ENCODE results near the gene SGSM2. TPM values are rescaled to one million over a fixed set of nuclear protein-coding genes. Genes with fewer than 3 reads are reported as not detected.

SGSM2 gene
- total and polyA plus RNA-seq, 9 donors = 35.2 to 56.5 (median 42.4) TPM

DNA sequence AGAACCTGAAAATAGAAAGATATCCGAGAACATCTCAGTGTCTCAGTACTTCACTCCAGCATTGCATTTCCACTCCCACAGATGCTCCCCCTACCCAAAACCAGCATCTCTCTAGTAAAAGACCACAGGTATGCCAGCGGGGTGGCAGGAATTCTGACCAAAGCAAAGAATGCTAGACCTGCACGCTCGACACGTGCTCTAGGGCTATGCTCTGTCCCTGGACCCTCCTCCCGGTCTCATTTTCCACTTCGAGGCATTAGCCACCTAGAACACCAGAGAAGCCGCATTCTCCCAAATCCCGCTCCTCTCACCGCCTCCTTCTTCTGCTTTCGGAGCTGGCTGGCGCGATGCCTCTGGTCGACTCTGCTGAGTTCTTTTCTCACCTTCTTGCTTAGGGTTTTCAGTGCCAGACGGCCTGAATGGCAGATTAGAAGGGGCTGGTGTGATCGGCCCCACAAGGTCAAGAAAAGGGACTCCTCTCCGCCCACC, 1.5 kb upstream of the SGSM2 start:
- Histone ChIP-seq H3K27ac (ENCODE audit: low read length) (peak overlapping the region; percentile 21), H3K4me3 (ENCODE audit: low read length) (peak overlapping the region; percentile 80), H3K9me3 (replicated peaks; ENCODE audit: control insufficient read depth, low read depth, low read length) (no peaks in the 10 kb centered on the region), H3K36me3 (ENCODE audit: control insufficient read depth, insufficient read depth, low read length) (peaks cover 43% of the 10 kb centered on the region), H3K27me3 (ENCODE audit: control insufficient read depth, insufficient read depth, low read length) (no peaks in the 10 kb centered on the region), H3K4me1 (ENCODE audit: control insufficient read depth, insufficient read depth, low read length) (peaks cover 20% of the 10 kb centered on the region)
- DNase-seq = peak; percentile 32
- WGBS (ENCODE audit: insufficient coverage) = 6% methylated on average over 7 of the region's 17 CpGs

DNA sequence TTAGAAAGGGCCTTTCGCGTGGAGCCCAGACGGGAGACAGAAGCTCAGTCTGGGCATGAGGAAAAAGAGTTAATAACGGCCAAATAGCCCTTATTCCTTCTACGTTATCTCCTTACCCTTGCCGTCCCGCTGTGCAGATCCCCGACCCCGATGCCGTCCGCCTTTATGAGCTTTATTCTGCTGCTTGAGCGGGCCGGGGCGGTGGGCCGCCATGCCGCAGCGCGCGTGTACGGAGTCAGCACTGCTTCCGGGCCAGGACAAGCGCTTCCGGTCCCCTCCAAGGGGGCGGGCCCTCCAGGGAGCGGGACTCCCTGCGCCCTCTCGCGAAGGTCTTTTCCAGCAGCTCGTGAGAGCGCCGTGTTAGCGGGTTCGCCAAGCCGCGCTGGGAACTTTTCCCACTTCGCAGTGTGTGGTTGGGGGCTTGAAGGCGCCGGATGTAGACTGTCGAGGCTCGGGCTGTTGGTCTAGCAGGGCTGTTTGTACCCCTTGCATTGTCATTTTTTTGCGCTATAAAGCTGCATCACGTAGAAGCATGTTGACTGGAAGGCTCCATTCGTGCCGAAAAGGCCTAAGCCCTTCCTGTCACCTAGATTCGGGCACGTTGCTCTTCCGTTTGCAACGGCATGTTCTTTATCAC, 968 bp upstream of the SGSM2 start, which contains the start of gene TSR1:
Gene TSR1 (minus strand): TSS at position 243 of the 637 bp plus-strand sequence. CDS start 30 bp downstream, at position 213.
- no peaks in the 10 kb centered on the region for H3K9me3 ChIP-seq (replicated peaks; ENCODE audit: control insufficient read depth, low read depth, low read length)
- H3K27me3 ChIP-seq (ENCODE audit: control insufficient read depth, insufficient read depth, low read length) = no peaks in the 10 kb centered on the region
- peak within 1 kb of the TSS; percentile 95 for H3K27ac ChIP-seq (ENCODE audit: low read length)
- peak within 1 kb of the TSS; percentile 80 for H3K4me3 ChIP-seq (ENCODE audit: low read length)
- WGBS (ENCODE audit: insufficient coverage) = under 1% methylated on average over 36 of the region's 48 CpGs
- peaks cover 38% of the 10 kb centered on the region for H3K36me3 ChIP-seq (ENCODE audit: control insufficient read depth, insufficient read depth, low read length)
- peak; percentile 97 for DNase-seq
- H3K4me1 ChIP-seq (ENCODE audit: control insufficient read depth, insufficient read depth, low read length) = peaks cover 20% of the 10 kb centered on the region

DNA sequence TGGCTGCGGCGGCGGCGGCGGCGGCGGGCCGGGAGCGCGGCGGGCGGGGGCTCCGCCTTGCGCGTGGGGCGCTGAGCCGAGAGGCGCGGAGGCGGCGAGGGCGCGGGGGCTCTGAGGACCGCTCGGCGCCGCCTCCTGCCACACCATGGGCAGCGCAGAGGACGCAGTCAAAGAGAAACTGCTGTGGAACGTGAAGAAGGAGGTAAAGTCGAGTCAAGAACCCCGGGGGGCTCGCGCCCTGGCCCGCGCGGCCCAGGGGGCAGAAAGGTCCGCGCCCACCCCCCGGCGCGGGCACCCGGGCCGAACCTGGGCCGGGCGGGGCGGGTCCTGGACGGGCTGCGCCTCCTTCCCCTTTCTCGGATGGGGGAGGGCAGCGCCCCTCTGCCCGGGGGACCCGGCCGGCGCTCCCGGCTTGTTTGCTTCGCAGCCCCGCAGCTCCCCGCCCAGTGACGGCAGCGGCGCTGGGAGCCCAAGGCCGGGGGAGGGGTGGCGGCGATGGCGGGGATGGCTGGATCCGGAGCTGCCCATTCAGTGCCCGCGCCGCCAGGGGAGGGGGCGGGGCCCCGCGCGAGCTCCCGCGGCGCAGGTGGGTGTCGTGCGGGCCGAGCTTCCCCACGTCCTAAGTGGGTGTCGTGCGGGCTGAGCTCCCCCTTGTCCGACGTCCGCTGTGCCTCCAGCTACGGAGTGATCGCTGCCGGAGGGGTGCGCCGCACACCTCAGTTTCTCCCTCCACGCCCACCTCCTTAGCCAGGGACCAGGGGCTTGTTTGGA, 428 bp downstream of the SGSM2 start:
- H3K4me3 ChIP-seq (ENCODE audit: low read length) = peak overlapping the region; percentile 80
- H3K36me3 ChIP-seq (ENCODE audit: control insufficient read depth, insufficient read depth, low read length) = peaks cover 29% of the 10 kb centered on the region
- H3K27me3 ChIP-seq (ENCODE audit: control insufficient read depth, insufficient read depth, low read length) = no peaks in the 10 kb centered on the region
- no peaks in the 10 kb centered on the region for H3K9me3 ChIP-seq (replicated peaks; ENCODE audit: control insufficient read depth, low read depth, low read length)
- under 1% methylated on average over 86 of the region's 92 CpGs for WGBS (ENCODE audit: insufficient coverage)
- H3K27ac ChIP-seq (ENCODE audit: low read length) = peak overlapping the region; percentile 67
- peaks cover 20% of the 10 kb centered on the region for H3K4me1 ChIP-seq (ENCODE audit: control insufficient read depth, insufficient read depth, low read length)
- DNase-seq = peak; percentile 65

DNA sequence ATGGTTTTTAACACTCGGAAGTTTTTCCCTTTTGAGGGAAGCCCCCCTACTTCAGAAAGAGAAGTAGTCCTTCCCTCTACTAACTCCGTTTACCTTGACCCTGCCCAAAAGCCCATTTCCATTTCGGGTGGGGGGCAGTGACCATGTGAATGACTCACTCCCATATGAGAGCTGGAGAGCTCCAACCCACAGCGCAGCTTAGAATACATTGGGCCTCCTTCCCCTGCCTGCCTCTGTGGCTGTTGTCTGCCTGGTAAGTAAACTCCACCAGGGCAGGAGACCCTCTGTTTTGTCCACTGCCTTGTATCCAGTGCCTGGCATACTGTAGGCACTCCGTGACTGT, 985 bp downstream of the SGSM2 start:
- Histone ChIP-seq H3K4me3 (ENCODE audit: low read length) (peak overlapping the region; percentile 80), H3K36me3 (ENCODE audit: control insufficient read depth, insufficient read depth, low read length) (peaks cover 29% of the 10 kb centered on the region), H3K4me1 (ENCODE audit: control insufficient read depth, insufficient read depth, low read length) (peaks cover 20% of the 10 kb centered on the region), H3K9me3 (replicated peaks; ENCODE audit: control insufficient read depth, low read depth, low read length) (no peaks in the 10 kb centered on the region), H3K27ac (ENCODE audit: low read length) (peak overlapping the region; percentile 67), H3K27me3 (ENCODE audit: control insufficient read depth, insufficient read depth, low read length) (no peaks in the 10 kb centered on the region)
- WGBS (ENCODE audit: insufficient coverage) = 0% methylated on average over 2 of the region's 5 CpGs
- DNase-seq = peak; percentile 27

DNA sequence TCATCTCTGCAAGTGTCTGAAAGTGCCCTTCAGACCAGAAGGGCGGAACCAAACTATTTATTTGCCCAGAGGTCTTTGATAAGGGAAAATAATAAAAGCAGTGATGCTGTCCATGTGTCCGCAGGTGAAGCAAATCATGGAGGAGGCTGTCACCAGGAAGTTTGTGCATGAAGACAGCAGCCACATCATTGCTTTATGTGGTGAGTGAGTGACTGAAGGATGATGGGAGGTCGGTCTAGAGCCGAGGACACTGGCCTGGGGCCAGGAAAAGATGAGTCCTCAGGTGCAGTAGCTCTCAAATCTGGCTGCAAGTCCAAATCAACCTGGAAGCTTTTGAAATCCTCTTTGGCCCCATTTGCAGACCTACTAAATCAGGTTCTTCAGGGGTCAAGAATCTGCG, 6.1 kb downstream of the SGSM2 start:
- no peaks in the 10 kb centered on the region for H3K27me3 ChIP-seq (ENCODE audit: control insufficient read depth, insufficient read depth, low read length)
- peaks cover 10% of the 10 kb centered on the region for H3K4me1 ChIP-seq (ENCODE audit: control insufficient read depth, insufficient read depth, low read length)
- no peak overlapping the region for H3K4me3 ChIP-seq (ENCODE audit: low read length)
- no peak for DNase-seq
- WGBS (ENCODE audit: insufficient coverage) = 100% methylated on average over 2 of the region's 5 CpGs
- no peak overlapping the region for H3K27ac ChIP-seq (ENCODE audit: low read length)
- H3K9me3 ChIP-seq (replicated peaks; ENCODE audit: control insufficient read depth, low read depth, low read length) = no peaks in the 10 kb centered on the region
- H3K36me3 ChIP-seq (ENCODE audit: control insufficient read depth, insufficient read depth, low read length) = peaks cover 37% of the 10 kb centered on the region

GRCh38 chr17:2344528-2344927, 7.2 kb downstream of the SGSM2 start:
- H3K27ac ChIP-seq (ENCODE audit: low read length) = no peak overlapping the region
- peaks cover 12% of the 10 kb centered on the region for H3K4me1 ChIP-seq (ENCODE audit: control insufficient read depth, insufficient read depth, low read length)
- no peaks in the 10 kb centered on the region for H3K9me3 ChIP-seq (replicated peaks; ENCODE audit: control insufficient read depth, low read depth, low read length)
- H3K4me3 ChIP-seq (ENCODE audit: low read length) = no peak overlapping the region
- H3K36me3 ChIP-seq (ENCODE audit: control insufficient read depth, insufficient read depth, low read length) = peaks cover 42% of the 10 kb centered on the region
- no peak for DNase-seq
- 94% methylated on average over 4 of the region's 10 CpGs for WGBS (ENCODE audit: insufficient coverage)
- H3K27me3 ChIP-seq (ENCODE audit: control insufficient read depth, insufficient read depth, low read length) = no peaks in the 10 kb centered on the region

- no peaks in the 10 kb centered on the region for H3K27me3 ChIP-seq (ENCODE audit: control insufficient read depth, insufficient read depth, low read length)
- DNase-seq = no peak
- peaks cover 41% of the 10 kb centered on the region for H3K36me3 ChIP-seq (ENCODE audit: control insufficient read depth, insufficient read depth, low read length)
- no peak overlapping the region for H3K4me3 ChIP-seq (ENCODE audit: low read length)
- 93% methylated on average over 7 of the region's 8 CpGs for WGBS (ENCODE audit: insufficient coverage)
- H3K9me3 ChIP-seq (replicated peaks; ENCODE audit: control insufficient read depth, low read depth, low read length) = no peaks in the 10 kb centered on the region
- peaks cover 12% of the 10 kb centered on the region for H3K4me1 ChIP-seq (ENCODE audit: control insufficient read depth, insufficient read depth, low read length)
- H3K27ac ChIP-seq (ENCODE audit: low read length) = no peak overlapping the region
These were observed 9.2 kb downstream of the SGSM2 start for GRCh38 chr17:2346475-2346874.

- H3K27me3 ChIP-seq (ENCODE audit: control insufficient read depth, insufficient read depth, low read length) = no peaks in the 10 kb centered on the region
- peak overlapping the region; percentile 65 for H3K27ac ChIP-seq (ENCODE audit: low read length)
- H3K4me3 ChIP-seq (ENCODE audit: low read length) = no peak overlapping the region
- peak; percentile 76 for DNase-seq
- peaks cover 12% of the 10 kb centered on the region for H3K4me1 ChIP-seq (ENCODE audit: control insufficient read depth, insufficient read depth, low read length)
- 69% methylated on average over 3 of the region's 11 CpGs for WGBS (ENCODE audit: insufficient coverage)
- no peaks in the 10 kb centered on the region for H3K9me3 ChIP-seq (replicated peaks; ENCODE audit: control insufficient read depth, low read depth, low read length)
- peaks cover 35% of the 10 kb centered on the region for H3K36me3 ChIP-seq (ENCODE audit: control insufficient read depth, insufficient read depth, low read length)
These were observed 10.7 kb downstream of the SGSM2 start for GRCh38 chr17:2347805-2348685.

GRCh38 chr17:2351269-2351668, 14.0 kb downstream of the SGSM2 start:
- no peak overlapping the region for H3K4me3 ChIP-seq (ENCODE audit: low read length)
- no peaks in the 10 kb centered on the region for H3K27me3 ChIP-seq (ENCODE audit: control insufficient read depth, insufficient read depth, low read length)
- DNase-seq = no peak
- H3K9me3 ChIP-seq (replicated peaks; ENCODE audit: control insufficient read depth, low read depth, low read length) = no peaks in the 10 kb centered on the region
- H3K36me3 ChIP-seq (ENCODE audit: control insufficient read depth, insufficient read depth, low read length) = peaks cover 9% of the 10 kb centered on the region
- 93% methylated on average over 6 of the region's 6 CpGs for WGBS (ENCODE audit: insufficient coverage)
- H3K27ac ChIP-seq (ENCODE audit: low read length) = no peak overlapping the region
- H3K4me1 ChIP-seq (ENCODE audit: control insufficient read depth, insufficient read depth, low read length) = peaks cover 12% of the 10 kb centered on the region

DNA sequence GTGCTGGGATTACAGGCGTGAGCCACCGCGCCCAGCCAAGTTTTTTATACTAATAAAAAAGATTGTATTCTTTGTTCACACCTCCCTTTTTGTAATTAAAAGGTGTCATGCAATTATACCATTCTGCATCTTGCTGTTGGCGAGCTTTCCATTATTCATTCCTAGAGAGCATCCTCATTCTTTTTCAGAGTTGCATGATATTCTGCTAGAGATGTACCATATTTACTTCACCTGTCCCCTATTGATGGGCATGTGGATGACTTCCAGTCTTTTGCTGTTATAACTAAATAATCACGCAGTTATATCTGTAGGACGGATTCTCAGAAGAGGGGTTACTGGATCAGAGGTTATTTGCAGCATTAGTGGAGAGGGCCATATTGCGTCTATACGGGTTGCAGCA, 17.0 kb downstream of the SGSM2 start:
- H3K4me3 ChIP-seq (ENCODE audit: low read length) = no peak overlapping the region
- WGBS (ENCODE audit: insufficient coverage) = no CpG with 5 or more reads among the region's 8 CpGs
- H3K27ac ChIP-seq (ENCODE audit: low read length) = no peak overlapping the region
- no peak for DNase-seq
- peaks cover 4% of the 10 kb centered on the region for H3K4me1 ChIP-seq (ENCODE audit: control insufficient read depth, insufficient read depth, low read length)
- H3K9me3 ChIP-seq (replicated peaks; ENCODE audit: control insufficient read depth, low read depth, low read length) = no peaks in the 10 kb centered on the region
- H3K36me3 ChIP-seq (ENCODE audit: control insufficient read depth, insufficient read depth, low read length) = peaks cover 4% of the 10 kb centered on the region
- H3K27me3 ChIP-seq (ENCODE audit: control insufficient read depth, insufficient read depth, low read length) = no peaks in the 10 kb centered on the region

All from muscle of leg (tissue), 11 donors.